HG03025 (cell line): Measurements from ENCODE around the gene UGT1A3.
"Not testable (repeated sequence)": the region's sequence is repeated elsewhere in the genome, so short reads cannot be mapped to it uniquely, and the experiment has no call there.

Experiments used
- ATAC-seq: cut with Tn5 transposase; IDR thresholded peaks from one replicate; pipeline ENCODE4 v1.9.1; 2021; ENCODE audit warnings: mild to moderate bottlenecking, moderate library complexity; ENCODE audit not compliant: unreplicated experiment, low FRiP score

The UGT1A3 gene

DNA sequence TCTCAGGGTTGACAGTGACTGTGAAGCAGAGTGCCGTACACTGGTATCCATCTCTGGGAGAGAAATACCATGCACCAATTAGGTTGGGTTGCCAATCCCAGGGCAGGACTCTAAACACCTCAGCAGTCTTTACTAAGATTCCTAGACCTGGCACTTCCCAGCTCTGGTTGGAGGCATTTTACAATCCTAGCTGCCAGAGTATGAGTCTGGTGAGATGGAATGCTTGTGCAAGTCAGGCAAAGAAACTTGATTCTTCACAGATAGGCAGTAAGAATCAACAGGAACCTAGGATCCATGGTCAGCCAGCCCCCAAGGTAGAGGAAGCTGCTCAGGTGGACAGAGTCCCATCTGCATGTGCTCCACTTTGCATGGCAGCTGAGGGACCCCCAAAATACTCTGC is 22.1 kb upstream of the UGT1A3 start:
- ATAC-seq = no peak

DNA sequence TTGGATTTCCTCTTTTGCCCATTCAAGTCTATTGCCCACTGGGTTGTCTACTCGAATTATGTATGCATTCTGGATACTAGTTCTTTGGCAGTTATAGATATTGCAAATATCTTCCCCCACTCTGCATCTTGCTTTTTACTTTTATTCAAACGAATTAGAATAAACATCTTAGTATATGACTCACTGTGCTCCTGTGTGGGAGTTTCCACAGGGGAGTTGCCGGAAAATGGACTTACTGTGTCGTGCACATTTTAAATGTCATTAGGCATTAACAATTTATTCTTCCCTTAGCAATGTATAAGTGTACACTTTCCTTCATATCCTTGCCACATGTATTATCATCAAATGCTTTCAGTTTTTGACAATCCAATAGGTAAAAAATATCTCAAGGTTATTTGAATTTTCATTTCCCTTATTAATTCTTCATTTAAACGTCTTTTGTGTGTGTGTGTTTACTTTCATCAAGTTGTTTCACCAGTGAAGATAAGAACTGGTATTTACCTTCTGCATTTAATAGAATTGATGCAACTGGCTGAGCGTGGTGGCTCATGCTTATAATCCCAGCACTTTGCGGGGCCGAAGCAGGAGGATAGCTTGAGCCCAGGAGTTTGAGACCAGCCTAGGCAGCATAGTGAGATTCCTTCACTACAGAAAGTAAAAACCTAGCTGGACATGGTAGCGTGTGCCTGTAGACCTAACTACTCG is 20.8 kb upstream of the UGT1A3 start:
- no peak for ATAC-seq

DNA sequence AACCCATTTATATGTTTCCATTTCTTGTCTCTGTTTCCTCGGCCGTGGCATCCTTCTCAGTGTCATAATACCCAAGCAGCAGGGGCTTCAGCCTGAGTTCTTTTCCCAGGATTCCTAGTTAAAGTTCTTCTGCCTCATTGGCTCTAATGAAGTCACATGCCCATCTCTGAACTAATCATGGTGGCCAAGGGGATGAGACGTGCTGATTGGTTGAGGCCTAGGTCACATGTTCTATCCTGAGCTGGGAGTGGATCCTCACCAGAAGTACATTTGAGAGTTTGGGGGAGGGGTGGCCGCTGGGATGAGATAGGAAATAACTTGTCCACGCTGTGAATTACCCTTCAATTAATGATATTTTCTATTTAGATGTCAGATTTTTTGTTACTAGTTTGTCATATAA is 19.9 kb upstream of the UGT1A3 start:
- no peak for ATAC-seq

DNA sequence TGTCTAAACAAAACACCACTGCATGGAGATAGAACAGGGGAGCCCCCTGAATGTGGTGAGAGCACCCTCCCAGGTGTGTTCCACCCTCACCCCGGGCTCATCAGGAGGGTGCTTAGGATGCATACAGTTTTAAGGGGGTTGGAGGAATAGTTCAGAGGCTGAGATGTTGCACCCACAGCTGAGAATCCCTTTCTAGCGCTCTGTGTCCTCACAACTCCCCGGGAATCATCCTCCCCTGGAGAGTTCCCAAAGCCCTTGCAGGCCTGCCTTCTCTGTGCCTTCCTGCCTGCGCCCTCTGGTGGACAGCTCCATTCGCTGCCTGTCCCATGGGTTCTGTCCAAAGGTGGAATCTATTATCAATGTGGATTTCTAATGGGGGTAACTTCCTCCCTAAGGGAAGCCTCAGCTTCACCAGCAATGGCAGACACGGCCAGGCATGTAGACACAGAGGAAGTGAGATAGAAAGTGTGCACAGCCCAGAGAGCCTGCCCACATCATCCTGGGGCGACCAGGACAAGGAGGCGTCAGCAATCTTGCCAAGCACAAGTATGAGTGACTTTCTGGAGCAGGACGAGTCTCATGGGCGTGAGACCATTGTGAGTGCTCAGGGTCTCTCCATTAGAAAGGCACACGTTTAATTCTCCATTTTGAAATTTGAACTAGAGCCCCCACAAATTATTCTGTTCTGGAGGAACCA is 17.4 kb upstream of the UGT1A3 start:
- ATAC-seq = no peak

DNA sequence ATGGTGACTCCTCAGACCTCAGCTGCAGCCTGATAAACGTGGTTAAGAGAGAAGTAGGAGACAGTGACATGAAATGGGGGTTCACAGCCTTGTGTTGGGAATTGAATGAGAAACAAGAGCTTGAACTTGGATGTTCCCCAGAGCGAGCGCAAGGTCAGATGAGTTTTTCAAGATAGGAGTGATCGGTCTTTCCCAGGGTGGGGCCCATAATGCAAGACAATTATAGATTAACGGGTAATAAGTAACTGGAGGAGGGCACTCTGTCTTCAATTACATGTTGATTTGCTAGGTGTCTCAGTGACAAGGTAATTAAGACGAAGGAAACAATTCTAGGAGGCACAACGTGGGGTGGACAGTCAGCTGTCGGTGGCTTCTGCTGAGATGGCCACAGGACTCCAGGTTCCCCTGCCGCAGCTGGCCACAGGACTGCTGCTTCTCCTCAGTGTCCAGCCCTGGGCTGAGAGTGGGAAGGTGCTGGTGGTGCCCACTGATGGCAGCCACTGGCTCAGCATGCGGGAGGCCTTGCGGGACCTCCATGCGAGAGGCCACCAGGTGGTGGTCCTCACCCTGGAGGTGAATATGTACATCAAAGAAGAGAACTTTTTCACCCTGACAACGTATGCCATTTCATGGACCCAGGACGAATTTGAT is 16.1 kb upstream of the UGT1A3 start, which contains the start of gene UGT1A5:
Gene UGT1A5 (plus strand): TSS at position 297 of the 651 bp plus-strand sequence. CDS start 85 bp downstream, at position 382.
- no peak for ATAC-seq

DNA sequence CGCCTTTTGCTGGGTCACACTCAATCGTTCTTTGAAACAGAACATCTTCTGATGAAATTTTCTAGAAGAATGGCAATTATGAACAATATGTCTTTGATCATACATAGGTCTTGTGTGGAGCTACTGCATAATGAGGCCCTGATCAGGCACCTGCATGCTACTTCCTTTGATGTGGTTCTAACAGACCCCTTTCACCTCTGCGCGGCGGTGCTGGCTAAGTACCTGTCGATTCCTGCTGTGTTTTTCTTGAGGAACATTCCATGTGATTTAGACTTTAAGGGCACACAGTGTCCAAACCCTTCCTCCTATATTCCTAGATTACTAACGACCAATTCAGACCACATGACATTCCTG is 15.6 kb upstream of the UGT1A3 start:
- ATAC-seq = no peak

DNA sequence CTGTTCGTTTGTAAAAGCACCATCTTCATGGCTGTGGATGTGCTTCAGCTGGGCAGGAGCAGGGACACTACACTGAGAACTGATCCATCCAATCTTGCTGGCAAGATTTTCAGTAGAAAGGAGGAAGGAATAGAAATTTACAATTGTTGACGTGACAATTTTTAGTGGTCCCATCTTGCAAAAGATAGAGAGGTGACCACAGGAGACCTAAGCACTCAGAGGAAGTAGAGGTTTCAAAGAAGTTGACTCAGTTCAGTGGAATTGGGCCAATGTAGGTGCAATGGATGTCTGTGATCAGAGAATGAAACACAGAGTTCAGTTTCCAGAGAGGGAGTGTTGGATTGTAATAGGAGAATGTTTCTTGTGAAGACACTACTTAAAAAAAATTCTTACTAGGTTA is 14.7 kb upstream of the UGT1A3 start:
- ATAC-seq = no peak

DNA sequence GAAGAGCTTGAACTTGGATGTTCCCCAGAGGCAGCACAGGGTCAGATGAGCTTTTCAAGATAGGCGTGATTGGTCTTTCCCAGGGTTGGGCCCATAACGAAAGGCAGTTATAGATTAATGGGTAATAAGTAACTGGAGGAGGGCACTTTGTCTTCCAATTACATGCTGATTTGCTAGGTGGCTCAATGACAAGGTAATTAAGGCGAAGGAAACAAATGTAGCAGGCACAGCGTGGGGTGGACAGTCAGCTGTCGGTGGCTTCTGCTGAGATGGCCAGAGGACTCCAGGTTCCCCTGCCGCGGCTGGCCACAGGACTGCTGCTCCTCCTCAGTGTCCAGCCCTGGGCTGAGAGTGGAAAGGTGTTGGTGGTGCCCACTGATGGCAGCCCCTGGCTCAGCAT is 10.3 kb upstream of the UGT1A3 start, which contains the start of gene UGT1A4:
Gene UGT1A4 (plus strand): TSS at position 185 of the 400 bp plus-strand sequence. CDS start 85 bp downstream, at position 270.
- no peak for ATAC-seq

DNA sequence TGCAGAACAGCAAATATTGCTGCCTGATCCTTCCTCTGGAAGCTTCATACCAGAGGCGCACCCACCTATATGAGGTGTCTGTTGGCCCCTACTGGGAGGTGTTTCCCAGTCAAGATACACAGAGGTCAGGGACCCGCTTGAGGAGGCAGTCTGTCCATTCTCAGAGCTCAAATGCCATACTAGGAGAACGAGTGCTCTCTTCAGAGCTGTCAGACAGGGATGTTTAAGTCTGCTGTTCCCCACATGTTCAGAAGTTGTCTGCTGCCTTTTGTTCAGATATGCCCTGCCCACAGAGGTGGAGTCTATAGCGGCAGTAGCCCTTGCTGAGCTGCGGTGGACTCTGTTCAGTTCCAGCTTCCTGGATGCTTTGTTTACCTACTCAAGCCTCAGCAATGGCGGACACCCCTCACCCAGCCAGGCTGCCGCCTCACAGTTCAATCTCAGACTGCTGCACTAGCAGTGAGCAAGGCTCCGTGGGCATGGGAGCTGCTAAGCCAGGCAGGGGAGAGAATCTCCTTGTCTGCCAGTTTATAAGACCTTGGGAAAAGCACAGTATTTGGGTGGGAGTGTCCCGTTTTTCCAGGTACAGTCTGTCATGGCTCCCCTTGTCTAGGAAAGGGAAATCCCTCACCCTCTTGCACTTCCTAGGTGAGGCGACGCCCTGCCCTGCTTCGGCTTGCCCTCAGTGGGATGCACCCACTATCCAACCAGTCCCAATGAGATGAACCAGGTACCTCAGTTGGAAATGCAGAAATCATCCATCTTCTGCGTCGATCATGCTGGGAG is 8.2 kb downstream of the UGT1A3 start:
- not testable (repeated sequence) for ATAC-seq

DNA sequence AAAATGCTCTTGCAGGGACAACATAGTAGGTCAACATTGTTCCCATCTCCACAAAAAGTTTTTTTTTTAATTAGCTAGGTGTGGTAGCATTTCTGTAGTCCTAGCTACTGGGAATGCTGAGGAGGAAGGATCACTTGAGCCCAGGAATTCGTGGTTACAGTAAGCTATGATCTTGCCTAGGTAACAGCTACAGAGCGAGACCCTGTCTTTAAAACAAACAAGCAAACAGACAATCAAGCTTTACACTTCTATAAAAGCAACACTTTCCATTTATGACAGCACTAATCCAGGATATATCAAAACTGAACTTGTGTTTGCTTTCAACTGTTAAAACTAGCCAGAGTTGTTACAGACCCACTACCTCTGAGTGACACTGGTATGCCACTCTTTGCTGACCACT is 12.0 kb downstream of the UGT1A3 start:
- no peak for ATAC-seq

DNA sequence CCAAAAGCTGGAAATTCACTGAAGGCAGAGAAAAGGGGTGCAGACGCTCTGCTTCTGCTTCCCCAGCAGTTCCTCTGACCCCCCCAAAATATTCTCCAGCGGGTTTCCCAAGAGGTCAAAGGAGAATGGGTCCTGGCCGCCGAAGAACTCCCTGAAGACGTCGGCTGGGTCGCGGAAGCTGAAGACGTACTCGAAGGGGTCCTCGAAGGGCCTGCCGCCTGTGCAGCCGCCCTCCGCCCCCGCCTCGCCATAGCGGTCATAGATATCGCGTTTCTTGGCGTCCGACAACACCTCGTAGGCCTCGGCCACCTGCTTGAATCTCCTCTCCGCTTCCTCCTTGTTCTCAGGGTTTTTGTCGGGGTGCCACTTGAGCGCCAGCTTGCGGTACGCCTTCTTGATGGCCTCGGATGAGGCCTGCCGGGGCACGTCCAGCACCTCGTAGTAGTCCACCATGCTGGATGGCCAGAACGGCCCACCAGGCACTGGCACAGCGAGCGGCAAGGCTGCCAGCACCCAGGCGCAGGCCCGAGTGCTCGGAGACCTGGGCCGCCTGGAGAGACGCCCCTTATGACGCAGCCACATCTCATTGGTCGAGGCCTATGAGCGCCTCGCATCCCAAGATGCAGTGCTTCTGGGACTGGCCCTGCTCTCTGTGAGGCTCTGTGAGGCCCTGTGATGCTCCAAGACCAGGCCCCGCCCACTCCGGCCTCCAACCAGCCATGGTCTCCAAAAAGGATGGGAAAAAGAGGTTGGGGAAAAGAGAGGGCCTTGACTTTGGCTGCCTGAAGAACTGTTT is 14.8 kb downstream of the UGT1A3 start:
- ATAC-seq = no peak

DNA sequence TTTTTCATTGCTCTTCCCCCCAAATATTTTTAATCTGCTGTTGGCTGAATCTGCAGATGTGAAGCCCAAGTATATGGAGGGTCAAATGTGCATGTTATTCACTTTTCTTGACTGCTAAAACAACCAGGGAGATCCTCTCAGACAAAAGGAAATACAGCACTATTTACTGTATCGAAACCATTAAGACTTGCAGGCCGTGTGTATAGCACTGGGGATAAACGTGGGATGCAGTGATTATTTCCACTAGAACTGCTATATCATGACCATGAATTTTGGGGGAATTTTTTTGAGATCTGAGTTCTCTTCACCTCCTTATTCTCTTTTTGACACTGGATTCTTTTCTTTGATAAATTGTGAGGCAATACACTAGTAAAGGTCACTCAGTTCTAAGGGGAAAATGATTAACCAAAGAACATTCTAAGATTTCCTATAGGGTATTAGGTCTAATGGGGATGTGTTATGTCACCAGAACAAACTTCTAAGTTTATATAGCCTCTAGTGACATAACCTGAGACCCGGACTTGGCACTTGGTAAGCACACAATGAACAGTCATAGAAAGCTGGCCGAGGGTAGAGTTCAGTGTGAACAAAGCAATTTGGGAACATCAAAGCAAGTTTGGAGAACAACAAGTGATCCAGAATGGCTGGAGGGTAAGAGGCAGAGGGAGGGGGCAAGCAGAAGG is 16.4 kb downstream of the UGT1A3 start:
- ATAC-seq = no peak

DNA sequence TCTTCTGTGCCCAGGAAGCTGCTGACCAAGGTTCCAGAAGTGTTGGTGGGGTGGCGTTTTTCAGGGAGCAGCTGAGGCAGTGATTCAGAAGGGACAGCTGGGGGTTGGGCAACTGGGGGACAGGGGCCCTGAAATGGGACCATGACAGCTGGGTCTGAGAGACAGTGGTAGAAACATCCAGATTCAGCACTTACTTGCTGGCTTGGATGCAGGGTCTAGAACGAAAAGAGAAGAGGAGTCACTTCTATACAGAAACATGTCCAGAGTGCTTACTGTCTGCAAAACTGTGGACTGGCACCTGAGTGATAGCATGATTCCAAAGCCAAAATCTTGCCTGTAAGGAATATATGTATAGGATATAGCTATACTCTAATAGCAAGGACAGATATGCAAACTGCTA is 17.0 kb downstream of the UGT1A3 start:
- ATAC-seq = not testable (repeated sequence)

DNA sequence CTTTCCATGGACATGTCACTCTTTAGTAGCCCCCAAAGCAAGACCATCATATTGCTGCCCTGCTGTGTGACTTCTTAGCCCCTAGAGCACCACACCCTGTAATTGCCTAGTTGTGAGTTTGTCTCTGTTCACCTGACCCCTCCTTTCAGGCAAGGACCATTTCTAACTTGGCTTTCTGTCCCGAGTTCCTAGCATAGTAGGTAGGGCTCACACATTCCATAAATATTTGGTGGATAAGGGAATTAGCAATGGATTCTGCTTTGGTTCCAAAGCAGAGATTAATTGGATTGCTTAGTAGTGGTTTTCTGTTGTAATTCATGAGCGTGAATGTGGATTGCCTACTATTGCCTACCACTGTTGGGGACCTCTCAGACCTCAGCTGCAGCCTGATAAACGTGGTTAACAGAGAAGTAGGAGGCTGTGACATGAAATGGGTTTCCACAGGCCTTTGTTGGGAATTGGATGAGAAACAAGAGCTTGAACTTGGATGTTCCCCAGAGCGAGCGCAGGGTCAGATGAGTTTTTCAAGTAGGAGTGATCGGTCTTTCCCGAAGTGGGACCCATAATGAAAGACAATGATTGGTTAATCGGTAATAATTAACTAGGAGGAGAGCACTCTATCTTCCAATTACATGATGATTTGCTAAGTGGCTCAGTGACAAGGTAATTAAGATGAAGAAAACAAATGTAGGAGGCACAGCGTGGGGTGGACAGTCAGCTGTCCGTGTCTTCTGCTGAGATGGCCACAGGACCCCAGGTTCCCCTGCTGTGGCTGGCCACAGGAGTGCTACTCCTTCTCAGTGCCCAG is 17.8 kb downstream of the UGT1A3 start:
- no peak for ATAC-seq

DNA sequence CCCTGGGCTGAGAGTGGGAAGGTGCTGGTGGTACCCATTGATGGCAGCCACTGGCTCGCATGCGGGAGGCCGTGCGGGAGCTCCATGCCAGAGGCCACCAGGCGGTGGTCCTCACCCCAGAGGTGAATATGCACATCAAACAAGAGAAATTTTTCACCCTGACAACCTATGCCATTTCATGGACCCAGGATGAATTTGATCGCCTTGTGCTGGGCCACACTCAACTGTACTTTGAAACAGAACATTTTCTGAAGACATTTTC is 18.4 kb downstream of the UGT1A3 start:
- ATAC-seq = no peak

DNA sequence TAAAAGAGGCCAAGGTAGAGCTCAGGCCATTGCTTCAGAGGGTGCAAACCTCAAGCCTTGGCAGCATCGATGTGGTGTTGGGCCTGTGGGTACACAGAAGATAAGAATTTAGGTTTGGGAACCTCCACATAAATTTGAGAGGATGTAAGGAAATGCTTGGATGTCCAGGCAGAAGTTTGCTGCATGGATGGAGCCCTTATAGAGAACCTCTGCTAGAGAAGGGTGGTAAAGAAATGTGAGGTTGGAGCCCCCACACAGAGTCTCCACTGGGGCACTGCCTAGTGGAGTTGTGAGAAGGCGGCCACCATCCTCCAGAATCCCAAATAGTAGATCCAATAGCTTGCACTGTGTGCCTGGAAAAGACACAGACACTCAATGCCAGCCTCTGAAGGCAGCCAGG is 21.8 kb downstream of the UGT1A3 start:
- ATAC-seq = not testable (repeated sequence)

DNA sequence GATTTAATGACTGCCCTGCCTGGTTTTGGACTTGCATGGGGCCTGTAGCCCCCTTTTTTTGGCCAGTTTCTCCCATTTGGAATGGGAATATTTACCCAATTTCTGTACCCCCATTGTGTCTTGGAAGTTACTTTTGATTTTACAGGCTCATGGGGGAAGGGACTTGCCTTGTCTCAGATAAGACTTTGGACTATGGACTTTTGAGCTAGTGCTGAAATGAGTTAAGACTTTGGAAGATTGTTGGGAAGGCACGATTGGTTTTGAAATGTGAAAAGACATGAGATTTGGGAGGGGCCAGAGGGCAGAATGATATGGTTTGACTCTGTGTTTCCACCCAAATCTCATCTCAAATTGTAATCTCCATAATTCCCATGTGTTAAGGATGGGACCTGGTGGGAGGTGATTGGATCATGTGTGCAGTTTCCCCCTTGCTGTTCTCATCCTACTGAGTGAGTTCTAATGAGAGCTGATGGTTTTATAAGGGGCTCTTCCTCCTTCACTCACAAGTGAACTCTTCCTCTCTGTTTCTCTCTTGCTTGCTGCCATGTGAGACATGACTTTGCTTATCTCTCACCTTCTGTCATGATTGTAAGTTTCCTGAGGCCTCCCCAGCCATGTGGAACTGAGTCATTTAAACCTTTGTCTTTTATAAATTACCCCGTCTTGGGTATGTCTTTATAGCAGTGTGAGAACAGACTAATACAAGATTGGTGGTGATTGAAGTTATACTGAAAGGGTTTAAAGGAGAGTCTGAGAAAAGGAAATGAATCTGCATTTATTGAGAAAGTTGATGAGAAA is 22.6 kb downstream of the UGT1A3 start:
- not testable (repeated sequence) for ATAC-seq
